Measurements from ENCODE around the gene SVBP. TPM values are rescaled to one million over a fixed set of nuclear protein-coding genes. Genes with fewer than 3 reads are reported as not detected.
A peak's percentile ranks its signal among the peaks of the same experiment; 100 is the strongest.

The SVBP gene
- total RNA-seq, 2 experiments from 2014 or later: 18.9 to 23.1 TPM

DNA sequence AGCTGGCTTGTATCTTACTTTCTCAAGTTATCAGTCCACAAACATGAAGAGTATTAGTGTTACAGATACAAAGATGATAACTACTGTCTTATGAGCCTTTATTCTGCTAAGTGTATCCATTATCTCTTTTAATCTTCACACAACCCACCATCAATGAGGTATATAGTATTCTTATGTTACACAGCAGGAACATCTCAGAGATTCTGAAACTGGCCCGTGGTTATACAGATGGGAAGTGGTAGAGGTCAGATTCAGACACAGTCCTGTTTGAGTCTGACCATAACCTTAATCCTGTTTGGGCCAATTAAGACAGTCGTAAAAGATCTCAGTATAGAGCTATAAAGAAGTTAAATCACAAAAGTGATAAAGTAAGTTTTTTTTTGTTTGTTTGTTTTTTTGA, 37.5 kb downstream of the SVBP start:
- Histone ChIP-seq H3K79me2 (ENCODE audit: insufficient read depth, low read depth, low read length) (no peaks in the 10 kb centered on the region), H3K9me3 (ENCODE audit: low read length) (no peaks in the 10 kb centered on the region), H2AFZ (ENCODE audit: low read length) (no peak overlapping the region), H3K9me2 (ENCODE audit: insufficient read depth, low read length) (no peaks in the 10 kb centered on the region), H4K20me1 (ENCODE audit: insufficient read depth, low read length) (no peaks in the 10 kb centered on the region; the same call in 1 of the 2 replicates), H3K4me2 (ENCODE audit: low read length) (no peak overlapping the region), H3K4me1 (ENCODE audit: insufficient read depth, low read length, poor library complexity, severe bottlenecking) (no peaks in the 10 kb centered on the region), H3K4me3 (ENCODE audit: low read depth, low read length, poor library complexity, severe bottlenecking) (no peak overlapping the region), H3K27ac (ENCODE audit: low read depth, low read length, poor library complexity, severe bottlenecking) (no peak overlapping the region), H3K36me3 (ENCODE audit: insufficient read depth, low read length) (peaks cover 77% of the 10 kb centered on the region)
- BruUV-seq (replicated peaks): no TSS peak
- TF ChIP-seq, protein P1, sequence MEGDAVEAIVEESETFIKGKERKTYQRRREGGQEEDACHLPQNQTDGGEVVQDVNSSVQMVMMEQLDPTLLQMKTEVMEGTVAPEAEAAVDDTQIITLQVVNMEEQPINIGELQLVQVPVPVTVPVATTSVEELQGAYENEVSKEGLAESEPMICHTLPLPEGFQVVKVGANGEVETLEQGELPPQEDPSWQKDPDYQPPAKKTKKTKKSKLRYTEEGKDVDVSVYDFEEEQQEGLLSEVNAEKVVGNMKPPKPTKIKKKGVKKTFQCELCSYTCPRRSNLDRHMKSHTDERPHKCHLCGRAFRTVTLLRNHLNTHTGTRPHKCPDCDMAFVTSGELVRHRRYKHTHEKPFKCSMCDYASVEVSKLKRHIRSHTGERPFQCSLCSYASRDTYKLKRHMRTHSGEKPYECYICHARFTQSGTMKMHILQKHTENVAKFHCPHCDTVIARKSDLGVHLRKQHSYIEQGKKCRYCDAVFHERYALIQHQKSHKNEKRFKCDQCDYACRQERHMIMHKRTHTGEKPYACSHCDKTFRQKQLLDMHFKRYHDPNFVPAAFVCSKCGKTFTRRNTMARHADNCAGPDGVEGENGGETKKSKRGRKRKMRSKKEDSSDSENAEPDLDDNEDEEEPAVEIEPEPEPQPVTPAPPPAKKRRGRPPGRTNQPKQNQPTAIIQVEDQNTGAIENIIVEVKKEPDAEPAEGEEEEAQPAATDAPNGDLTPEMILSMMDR (conservative IDR thresholded peaks at IDR 0.05; ENCODE audit: low read length): no peak
- TF ChIP-seq EZH2phosphoT487 (IDR thresholded peaks at IDR 0.05; ENCODE audit: borderline replicate concordance, low read depth, low read length): no peak
- CTCF ChIA-PET (ENCODE audit: unreplicated experiment): interaction anchor here (1.1 kb wide), 1 partner anchor 294 kb away, joined by 3 read pairs; no protein-coding TSS in a partner anchor
- intact Hi-C loops (cut with micrococcal nuclease; ENCODE audit: unreplicated experiment): loop anchor here (2.0 kb wide), 1 partner anchor 133 kb away; no protein-coding TSS in a partner anchor
- POLR2A ChIA-PET: interaction anchor here (0.7 to 1.6 kb wide), 4 partner anchors 11 to 992 kb away, joined by 3 read pairs; no protein-coding TSS in a partner anchor
- DNase-seq (ENCODE audit: low spot score): no peak

DNA sequence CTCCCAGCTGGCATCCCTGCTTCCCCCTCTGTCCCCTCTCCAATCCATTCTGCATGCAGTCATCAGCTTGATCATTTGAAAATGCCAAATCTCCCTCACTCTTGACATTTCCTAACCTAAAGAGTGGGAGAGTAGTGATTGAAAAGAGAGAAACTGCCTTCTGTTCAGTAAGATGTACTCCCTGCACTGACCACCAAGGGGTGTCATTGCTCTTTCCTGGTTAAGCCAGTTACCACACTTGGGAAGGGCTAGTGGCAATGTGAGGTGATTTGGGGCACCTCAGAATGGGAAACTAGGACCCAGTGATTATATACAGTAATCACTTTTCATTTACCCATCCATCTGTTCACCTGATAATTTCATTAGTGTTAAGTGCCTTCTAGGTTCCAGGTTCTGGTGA, 39.3 kb downstream of the SVBP start:
- no peak overlapping the region for H2AFZ ChIP-seq (ENCODE audit: low read length)
- no peak overlapping the region for H3K27ac ChIP-seq (ENCODE audit: low read depth, low read length, poor library complexity, severe bottlenecking)
- no peak overlapping the region for H3K4me2 ChIP-seq (ENCODE audit: low read length)
- POLR2A ChIA-PET: interaction anchor here (0.7 kb wide), 1 partner anchor 11 kb away, joined by 3 read pairs; the partner anchor contains the start of genes C1orf50 and P3H1
- no peaks in the 10 kb centered on the region for H3K4me1 ChIP-seq (ENCODE audit: insufficient read depth, low read length, poor library complexity, severe bottlenecking)
- CTCF ChIA-PET (ENCODE audit: unreplicated experiment): no interaction called here
- no peaks in the 10 kb centered on the region for H3K9me3 ChIP-seq (ENCODE audit: low read length)
- no peak overlapping the region for H3K4me3 ChIP-seq (ENCODE audit: low read depth, low read length, poor library complexity, severe bottlenecking)
- DNase-seq (ENCODE audit: low spot score): peak; percentile 57
- H4K20me1 ChIP-seq (ENCODE audit: insufficient read depth, low read length): no peaks in the 10 kb centered on the region
- no peaks in the 10 kb centered on the region for H3K9me2 ChIP-seq (ENCODE audit: insufficient read depth, low read length)
- no peak for TF ChIP-seq EZH2phosphoT487 (IDR thresholded peaks at IDR 0.05; ENCODE audit: borderline replicate concordance, low read depth, low read length)
- TF ChIP-seq, protein P1 (conservative IDR thresholded peaks at IDR 0.05; ENCODE audit: low read length): peak; percentile 87
- BruUV-seq (replicated peaks): no TSS peak
- peaks cover 84% of the 10 kb centered on the region for H3K36me3 ChIP-seq (ENCODE audit: insufficient read depth, low read length)
- H3K79me2 ChIP-seq (ENCODE audit: insufficient read depth, low read depth, low read length): no peaks in the 10 kb centered on the region; the same call in 1 of the 2 replicates
- intact Hi-C loops (cut with micrococcal nuclease; ENCODE audit: unreplicated experiment): loop anchor here (1.0 to 2.0 kb wide), 2 partner anchors 135 to 295 kb away; no protein-coding TSS in a partner anchor

DNA sequence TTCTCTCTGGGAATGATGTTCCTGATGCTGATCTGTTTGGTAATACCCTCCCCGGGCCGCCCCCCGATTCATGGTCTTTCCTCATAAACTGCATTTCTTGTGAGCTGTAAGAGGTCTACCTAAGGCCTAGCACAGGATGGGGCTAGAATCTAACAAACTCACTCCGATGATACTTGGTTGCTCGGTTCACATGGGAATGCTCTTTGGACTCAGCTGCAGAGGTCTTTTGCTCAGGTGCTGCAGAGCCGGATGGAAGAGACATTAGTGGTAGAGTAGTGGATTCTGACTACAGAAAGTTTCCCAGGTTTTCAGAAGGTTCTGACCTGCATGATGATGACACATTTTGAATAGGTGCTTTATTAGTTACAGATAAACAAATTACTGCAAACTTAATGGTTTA, 40.7 kb downstream of the SVBP start:
- Histone ChIP-seq H3K27ac (ENCODE audit: low read depth, low read length, poor library complexity, severe bottlenecking) (no peak overlapping the region), H3K4me3 (ENCODE audit: low read depth, low read length, poor library complexity, severe bottlenecking) (no peak overlapping the region), H2AFZ (ENCODE audit: low read length) (no peak overlapping the region), H3K4me2 (ENCODE audit: low read length) (no peak overlapping the region), H3K9me3 (ENCODE audit: low read length) (no peaks in the 10 kb centered on the region), H3K36me3 (ENCODE audit: insufficient read depth, low read length) (peaks cover 81% of the 10 kb centered on the region), H4K20me1 (ENCODE audit: insufficient read depth, low read length) (no peaks in the 10 kb centered on the region), H3K9me2 (ENCODE audit: insufficient read depth, low read length) (no peaks in the 10 kb centered on the region), H3K79me2 (ENCODE audit: insufficient read depth, low read depth, low read length) (peaks cover 1% of the 10 kb centered on the region; the same call in 1 of the 2 replicates), H3K4me1 (ENCODE audit: insufficient read depth, low read length, poor library complexity, severe bottlenecking) (no peaks in the 10 kb centered on the region)
- no peak for DNase-seq (ENCODE audit: low spot score)
- ChIA-PET POLR2A (no interaction called here), CTCF (ENCODE audit: unreplicated experiment) (interaction anchor here (1.1 kb wide), 1 partner anchor 147 kb away, joined by 3 read pairs; no protein-coding TSS in a partner anchor)
- no peak for TF ChIP-seq EZH2phosphoT487 (IDR thresholded peaks at IDR 0.05; ENCODE audit: borderline replicate concordance, low read depth, low read length)
- TF ChIP-seq, protein P1 (conservative IDR thresholded peaks at IDR 0.05; ENCODE audit: low read length): no peak
- intact Hi-C loops (cut with micrococcal nuclease; ENCODE audit: unreplicated experiment): no loop called here
- BruUV-seq (replicated peaks): no TSS peak
